ENCODE measurements around the gene LGI4.

GRCh38 chr19:35076026-35076370, 58.9 kb downstream of the LGI4 start:
- TF ChIP-seq USF2 (IDR thresholded peaks at IDR 0.05): no peak
- TF ChIP-seq CTCF (IDR thresholded peaks at IDR 0.05): no peak
- TF ChIP-seq POLR2A (IDR thresholded peaks at IDR 0.05; ENCODE audit: low read length): no peak
- TF ChIP-seq FOSL2 (IDR thresholded peaks at IDR 0.05): no peak
- no peak for TF ChIP-seq FOSL2 (CRISPR knock-in tag; IDR thresholded peaks at IDR 0.05)
- no peak for TF ChIP-seq MAX (IDR thresholded peaks at IDR 0.05)
- no peak for TF ChIP-seq RAD21 (conservative IDR thresholded peaks at IDR 0.05 in 1 of 2, IDR thresholded peaks at IDR 0.05 in 1 of 2)
- no peak for TF ChIP-seq BHLHE40 (IDR thresholded peaks at IDR 0.05; ENCODE audit: low read depth, low read length)
- no peak for TF ChIP-seq PHF8 (IDR thresholded peaks at IDR 0.05; ENCODE audit: borderline replicate concordance, low read depth)

Data from A549 (cell line).